SIG-M5 treated with dmso at 0.1 percent for 504 hours (cell line): ENCODE results near the gene SLC7A8.

Experiments used
- DNase-seq: peaks from one replicate; lab custom pipeline; 2025; ENCODE audit not compliant: unreplicated experiment; lab: John Stamatoyannopoulos, UW

Gene SLC7A8

GRCh38 chr14:23183158-23183470 lies 346 bp downstream of the SLC7A8 start:
- no peak for DNase-seq

DNA sequence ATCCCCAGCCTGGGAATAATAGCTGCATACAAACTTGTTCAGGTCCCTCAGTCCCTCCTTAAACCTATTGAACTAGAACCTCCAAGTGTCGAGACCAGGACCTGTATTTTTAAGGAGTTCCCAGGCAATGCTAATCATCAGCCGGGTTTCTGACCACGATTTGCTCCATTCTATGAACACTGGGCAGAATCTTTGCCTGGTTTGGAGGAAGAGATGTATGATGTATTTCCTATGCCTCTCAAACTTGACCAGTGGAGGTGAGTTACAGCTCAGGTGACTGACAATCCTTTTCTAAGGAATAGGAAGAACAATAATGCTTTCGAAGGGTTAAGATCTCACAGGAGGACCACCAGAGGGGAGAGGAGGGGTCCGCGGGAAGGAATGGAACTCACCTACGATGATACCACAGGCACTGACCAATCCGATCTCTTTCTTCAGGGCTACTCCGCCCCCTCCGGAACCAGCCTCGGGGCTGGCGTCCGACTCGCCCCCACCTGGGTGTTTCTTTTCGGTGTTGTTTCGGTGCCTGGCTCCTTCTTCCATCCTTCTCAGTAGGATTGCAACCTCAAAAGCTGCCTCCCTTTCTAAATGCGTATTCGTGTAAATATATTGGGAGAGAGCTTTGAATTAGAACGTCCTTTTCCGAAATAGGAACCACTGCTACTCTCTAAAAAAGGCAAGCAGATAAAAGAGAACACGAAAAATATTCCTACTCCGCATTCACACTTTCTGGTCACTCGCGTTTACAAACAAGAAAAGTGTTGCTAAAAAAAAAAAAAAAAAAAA lies 895 bp downstream of the SLC7A8 start:
- DNase-seq = no peak

DNA sequence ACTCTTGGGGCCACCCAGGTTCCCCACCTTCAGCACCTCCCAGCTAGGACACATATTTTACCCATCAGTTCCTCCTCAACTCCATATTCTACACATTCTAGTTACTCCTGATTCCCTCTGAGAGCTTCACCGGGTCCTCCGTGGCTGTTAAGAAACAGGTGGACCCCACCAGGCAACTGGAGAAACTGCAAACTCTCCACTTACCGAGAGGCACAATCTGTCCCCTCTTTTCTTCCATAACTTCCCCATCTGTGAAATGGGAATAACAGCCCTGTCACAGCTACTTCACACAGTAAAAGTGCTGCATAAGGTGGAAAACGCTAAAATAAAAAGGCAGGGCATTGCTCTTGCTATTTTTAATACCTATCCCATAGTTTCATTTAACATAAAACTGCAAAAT lies 1.5 kb downstream of the SLC7A8 start:
- no peak for DNase-seq

DNA sequence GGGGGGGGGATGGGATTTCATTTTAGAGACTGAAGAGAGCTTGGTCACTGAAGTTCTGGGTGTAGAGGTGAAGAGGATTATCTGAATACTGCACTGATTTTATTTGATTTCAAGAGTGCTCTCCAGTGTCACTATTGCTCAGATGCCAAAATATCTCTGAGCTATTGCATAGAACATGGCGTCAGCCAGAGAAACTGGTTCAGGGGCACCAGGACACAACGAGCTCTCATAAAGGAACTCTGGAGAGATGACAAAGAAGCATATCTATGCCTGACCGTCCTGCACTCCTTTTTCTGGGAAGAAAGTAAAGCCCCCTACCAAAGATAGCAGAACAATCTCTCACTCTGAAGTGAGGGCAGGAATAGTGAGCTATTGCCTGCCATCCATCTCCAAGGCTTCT lies 2.0 kb downstream of the SLC7A8 start:
- DNase-seq = no peak

- DNase-seq = no peak
Measured at GRCh38 chr14:23177181-23177580, 6.3 kb downstream of the SLC7A8 start.

GRCh38 chr14:23175823-23176222 lies 7.6 kb downstream of the SLC7A8 start:
- DNase-seq = no peak

DNA sequence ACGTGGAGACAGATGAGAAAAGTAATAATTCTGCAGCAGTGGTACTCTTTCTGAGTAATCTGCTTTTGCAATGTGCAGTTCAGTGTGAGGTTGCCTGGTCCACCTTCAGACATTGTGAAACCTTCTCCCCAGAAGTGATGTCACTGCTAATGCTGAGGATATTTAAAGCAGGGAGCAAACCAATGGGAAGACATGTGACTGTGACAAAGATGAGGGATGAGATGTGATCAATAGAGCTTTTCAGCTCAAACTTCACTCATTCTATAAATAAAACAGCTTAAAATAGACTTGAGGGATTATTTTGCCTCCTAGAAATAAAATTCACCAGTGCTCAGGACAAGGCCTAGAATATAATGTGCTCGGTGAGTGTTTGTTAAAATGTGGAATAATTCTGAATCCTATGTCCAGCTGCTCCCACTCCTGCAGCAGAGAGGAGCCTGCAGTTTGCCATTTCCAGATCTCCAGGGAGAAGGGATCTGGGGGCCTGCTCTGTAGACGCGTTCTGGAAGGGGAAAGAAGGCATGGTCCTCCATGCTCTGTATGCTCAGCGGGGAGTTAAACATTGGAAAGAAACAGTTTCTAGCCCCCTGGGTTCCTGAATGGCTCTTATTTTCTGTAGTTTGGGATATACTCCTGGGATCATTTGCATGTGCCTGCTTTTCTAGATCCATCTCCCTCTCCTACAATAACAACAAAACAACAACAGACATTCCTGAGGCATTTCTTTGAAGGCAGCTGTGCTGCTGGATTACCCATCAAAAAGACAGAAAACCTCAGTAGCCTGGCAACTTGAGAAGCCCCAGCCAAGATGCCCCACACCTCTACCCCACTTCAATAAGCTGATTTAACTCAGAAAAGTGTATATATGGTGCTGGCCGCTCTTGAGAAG lies 8.9 kb downstream of the SLC7A8 start:
- peak; percentile 55 for DNase-seq

GRCh38 chr14:23173796-23174195 lies 9.7 kb downstream of the SLC7A8 start:
- no peak for DNase-seq

DNA sequence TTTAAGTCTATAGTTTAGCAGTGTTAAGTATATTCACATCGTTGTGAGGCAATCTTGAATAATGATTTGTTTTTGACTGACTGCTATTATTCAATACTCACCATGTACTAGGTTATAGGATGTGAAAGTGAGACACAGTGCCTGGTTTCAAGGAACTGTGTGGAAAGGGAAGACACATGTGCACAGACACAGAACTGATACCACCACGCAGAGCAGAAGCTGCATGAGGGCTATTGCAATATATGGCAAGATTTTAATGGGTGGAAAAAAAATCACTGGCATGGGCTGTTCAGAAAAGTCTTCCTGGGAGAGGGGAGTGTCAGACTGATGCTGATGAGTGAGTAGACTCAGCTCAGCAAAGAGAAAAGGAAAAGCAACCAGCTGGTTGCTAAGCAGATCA lies 10.4 kb downstream of the SLC7A8 start:
- peak; percentile 78 for DNase-seq

GRCh38 chr14:23172574-23172973 lies 10.9 kb downstream of the SLC7A8 start:
- no peak for DNase-seq

DNA sequence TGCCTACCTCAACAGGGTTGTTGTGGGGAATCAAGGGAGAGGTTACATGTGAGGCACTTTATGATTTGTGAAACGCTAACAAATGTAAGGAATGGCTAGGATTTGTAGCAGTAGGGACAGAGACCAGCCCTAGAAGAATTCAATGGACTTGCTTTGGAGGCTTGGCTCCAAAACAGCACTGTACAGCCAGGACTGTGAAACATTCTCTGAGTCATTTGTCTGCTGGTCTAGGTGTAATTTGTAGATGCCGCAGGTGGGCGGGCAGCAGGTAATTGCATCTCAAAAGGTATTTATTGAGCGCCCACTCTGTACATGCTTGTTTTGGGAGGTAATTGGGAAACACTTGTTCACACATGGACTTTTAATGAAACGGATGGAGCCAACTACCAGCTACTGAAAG lies 11.4 kb downstream of the SLC7A8 start:
- no peak for DNase-seq

DNA sequence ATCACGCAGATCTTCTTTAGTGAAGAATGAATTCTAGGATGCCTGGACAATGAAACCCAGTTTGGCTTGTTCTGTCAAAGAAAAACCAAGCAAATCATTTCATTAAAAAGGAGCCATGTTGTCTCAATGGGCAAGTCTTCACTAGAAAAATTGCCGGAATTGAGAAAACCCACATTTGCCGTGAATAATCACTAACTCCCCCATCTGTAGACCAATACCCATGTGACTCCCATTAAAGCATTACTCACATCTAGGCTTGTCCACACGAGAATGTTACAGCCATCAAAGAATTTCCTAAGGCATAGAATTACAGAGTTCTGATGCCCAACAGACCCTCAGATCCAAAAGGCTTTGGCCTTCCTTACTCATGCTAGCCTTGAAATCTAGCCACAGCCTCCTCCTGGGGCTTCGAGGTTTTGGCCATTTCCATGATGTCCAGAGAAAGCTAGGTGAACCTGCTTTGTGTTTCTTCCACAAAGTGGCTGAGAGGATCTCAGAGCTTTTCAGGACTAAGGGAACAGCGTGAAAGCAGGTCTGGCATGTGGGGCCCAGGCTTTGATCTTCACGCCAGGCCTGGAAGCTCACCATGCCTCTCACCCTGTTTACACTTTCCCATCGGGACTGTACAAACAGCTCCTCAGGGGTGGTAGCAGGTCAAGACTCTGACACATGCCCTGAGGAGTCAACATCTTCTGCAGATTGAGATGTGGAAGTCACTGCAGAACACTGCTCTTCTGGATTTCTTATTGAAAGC lies 12.1 kb downstream of the SLC7A8 start:
- DNase-seq = no peak

GRCh38 chr14:23169622-23170021 lies 13.8 kb downstream of the SLC7A8 start:
- no peak for DNase-seq

DNA sequence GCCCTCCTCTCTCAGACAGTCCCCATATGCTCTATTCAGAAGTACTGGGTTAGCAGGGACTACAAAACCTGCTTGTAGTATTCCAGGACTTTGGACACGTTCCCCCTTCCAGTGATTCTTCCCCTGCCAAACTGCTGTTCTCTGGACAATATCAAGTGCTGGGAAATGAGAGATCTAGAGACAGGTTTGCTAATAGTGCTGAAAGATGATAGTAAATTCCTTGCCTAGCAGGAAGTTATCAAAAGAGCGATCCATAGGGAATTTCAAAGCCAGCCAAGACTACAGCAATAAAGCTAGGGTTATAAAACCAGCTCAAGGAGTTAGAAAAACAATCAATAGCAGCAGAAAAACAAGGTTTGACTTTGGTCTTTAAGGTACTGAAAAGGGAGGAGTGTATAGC lies 15.2 kb downstream of the SLC7A8 start:
- DNase-seq = no peak

DNA sequence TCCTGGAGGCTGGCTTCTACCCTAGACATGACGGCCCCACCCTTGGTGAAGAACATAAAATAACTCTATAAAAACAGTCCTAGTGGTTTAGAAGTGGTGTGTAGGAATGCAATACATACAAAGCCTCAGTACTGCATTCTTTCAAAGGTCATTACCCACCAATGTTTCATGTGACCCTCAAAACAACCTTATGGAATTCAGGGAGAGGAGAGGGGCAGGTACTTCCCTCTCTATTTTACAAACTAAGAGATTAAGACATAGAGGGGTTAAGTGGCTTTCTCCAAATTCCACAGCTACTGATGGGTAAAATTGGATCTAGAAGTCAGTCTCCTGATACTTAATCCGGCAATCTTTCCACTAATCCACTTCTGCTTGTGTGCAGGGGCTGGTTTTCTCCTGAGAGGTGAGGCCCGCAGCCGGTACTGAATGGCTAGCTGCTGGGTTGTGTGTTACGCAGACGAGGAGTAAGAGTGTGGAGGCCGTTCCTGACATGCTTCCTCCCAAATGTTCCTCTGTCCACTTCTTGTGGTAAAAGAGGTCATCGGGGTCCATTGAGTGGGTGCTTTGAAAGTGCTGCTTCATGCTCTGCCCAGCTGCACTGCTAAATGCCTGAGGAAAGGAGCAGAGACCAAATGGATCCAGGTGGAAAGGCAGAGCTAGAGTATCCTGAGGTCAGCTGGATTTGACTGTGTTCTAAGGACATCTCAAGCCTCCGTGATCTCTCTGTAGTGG lies 16.2 kb downstream of the SLC7A8 start:
- no peak for DNase-seq

GRCh38 chr14:23164949-23165348 lies 18.5 kb downstream of the SLC7A8 start:
- DNase-seq = no peak

- DNase-seq = no peak
Measured at GRCh38 chr14:23164250-23164649, 19.2 kb downstream of the SLC7A8 start.

- DNase-seq = no peak
Measured at GRCh38 chr14:23163830-23164229, 19.6 kb downstream of the SLC7A8 start.

GRCh38 chr14:23162800-23163199 lies 20.7 kb downstream of the SLC7A8 start:
- no peak for DNase-seq

DNA sequence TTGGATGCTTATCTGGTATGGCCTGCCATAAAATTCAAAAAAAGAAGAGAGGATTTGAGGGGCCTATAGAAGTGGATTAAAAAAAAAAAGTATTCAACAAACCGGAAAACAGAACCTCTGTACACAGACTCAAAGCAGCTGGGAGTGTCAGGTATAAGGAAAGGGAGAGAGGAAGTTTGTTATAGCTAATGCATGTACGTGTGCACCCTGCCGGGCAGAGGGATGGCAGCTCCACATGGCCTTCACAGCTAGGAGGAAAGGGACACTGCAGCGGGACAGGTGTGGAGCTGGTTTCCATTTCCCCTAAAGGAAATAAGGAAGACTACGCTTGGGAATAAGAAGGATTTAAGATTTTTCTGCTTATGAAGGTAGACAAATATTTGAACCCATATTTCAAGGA lies 21.5 kb downstream of the SLC7A8 start:
- DNase-seq = no peak

- peak; percentile 40 for DNase-seq
Measured at GRCh38 chr14:23160924-23161522, 22.4 kb downstream of the SLC7A8 start.
